ENCODE measurements around the gene NEUROD2. TPM values are rescaled to one million over a fixed set of nuclear protein-coding genes. Genes with fewer than 3 reads are reported as not detected.
A peak's percentile ranks its signal among the peaks of the same experiment; 100 is the strongest.

The NEUROD2 gene
- total and polyA plus RNA-seq, 7 donors, result 0.01 TPM; not detected in 6

- DNase-seq, result no peak
- no peak for TF ChIP-seq CTCF (IDR thresholded peaks at IDR 0.05)
- intact Hi-C loops (cut with DNase I), result no loop called here
- WGBS, 3 donors, result 29 to 38% (median 30%) methylated on average over 7 of the region's 7 CpGs
- Histone ChIP-seq H3K9me3 (no peaks in the 10 kb centered on the region), H3K4me3 (no peak overlapping the region), H3K36me3 (ENCODE audit: insufficient read depth in 1 of 2, low read depth in 1 of 2) (no peaks in the 10 kb centered on the region), H3K27me3 (ENCODE audit: insufficient read depth in 3 of 3, low read length in 2 of 3) (no peaks in the 10 kb centered on the region), H3K27ac (no peak overlapping the region), H3K4me1 (peaks cover 8% of the 10 kb centered on the region)
- ATAC-seq, result no peak
Measured at GRCh38 chr17:39576187-39576586, 31.5 kb downstream of the NEUROD2 start.

- Histone ChIP-seq H3K27ac (peak overlapping the region; percentile 77), H3K36me3 (ENCODE audit: insufficient read depth in 1 of 2, low read depth in 1 of 2) (no peaks in the 10 kb centered on the region), H3K4me1 (peaks cover 8% of the 10 kb centered on the region), H3K4me3 (peak overlapping the region; percentile 88), H3K27me3 (ENCODE audit: insufficient read depth in 3 of 3, low read length in 2 of 3) (no peaks in the 10 kb centered on the region), H3K9me3 (no peaks in the 10 kb centered on the region)
- 1 to 2% (median 2%) methylated on average over 46 to 66 of the region's 66 CpGs for WGBS, 3 donors
- peak; percentile 76 to 83 for DNase-seq
- peak; percentile 80 to 90 (median 82) for ATAC-seq
- intact Hi-C loops (cut with DNase I), result no loop called here
- TF ChIP-seq CTCF (IDR thresholded peaks at IDR 0.05), result no peak
Measured at GRCh38 chr17:39573447-39574298, 34.0 kb downstream of the NEUROD2 start.

GRCh38 chr17:39572121-39572520 lies 35.6 kb downstream of the NEUROD2 start:
- ATAC-seq (no peak), DNase-seq (no peak)
- Histone ChIP-seq H3K4me1 (peaks cover 8% of the 10 kb centered on the region), H3K4me3 (no peak overlapping the region), H3K36me3 (ENCODE audit: insufficient read depth in 1 of 2, low read depth in 1 of 2) (peaks cover 0 to 12% of the 10 kb centered on the region in 2 donors), H3K27ac (no peak overlapping the region), H3K9me3 (no peaks in the 10 kb centered on the region), H3K27me3 (ENCODE audit: insufficient read depth in 3 of 3, low read length in 2 of 3) (no peaks in the 10 kb centered on the region)
- intact Hi-C loops (cut with DNase I), result no loop called here
- no peak for TF ChIP-seq CTCF (IDR thresholded peaks at IDR 0.05)
- WGBS, 3 donors, result 86 to 93% (median 92%) methylated on average over 2 of the region's 2 CpGs

GRCh38 chr17:39569126-39569525 lies 38.6 kb downstream of the NEUROD2 start:
- intact Hi-C loops (cut with DNase I), result no loop called here
- no peaks in the 10 kb centered on the region for H3K27me3 ChIP-seq (ENCODE audit: insufficient read depth in 3 of 3, low read length in 2 of 3)
- peaks cover 13% of the 10 kb centered on the region for H3K4me1 ChIP-seq
- no peak for TF ChIP-seq CTCF (IDR thresholded peaks at IDR 0.05)
- DNase-seq (no peak), ATAC-seq (no peak)
- no peaks in the 10 kb centered on the region for H3K9me3 ChIP-seq
- H3K4me3 ChIP-seq, result no peak overlapping the region
- 59 to 69% (median 64%) methylated on average over 1 of the region's 1 CpG for WGBS, 3 donors
- peaks cover 0 to 34% of the 10 kb centered on the region in 2 donors for H3K36me3 ChIP-seq (ENCODE audit: insufficient read depth in 1 of 2, low read depth in 1 of 2)
- no peak overlapping the region for H3K27ac ChIP-seq
